Measurements from ENCODE around the gene ST3GAL6. TPM values are rescaled to one million over a fixed set of nuclear protein-coding genes. Genes with fewer than 3 reads are reported as not detected.

The ST3GAL6 gene
- total RNA-seq, 4 donors from 2014 or later = 1.6 to 6.6 (median 2.5) TPM

DNA sequence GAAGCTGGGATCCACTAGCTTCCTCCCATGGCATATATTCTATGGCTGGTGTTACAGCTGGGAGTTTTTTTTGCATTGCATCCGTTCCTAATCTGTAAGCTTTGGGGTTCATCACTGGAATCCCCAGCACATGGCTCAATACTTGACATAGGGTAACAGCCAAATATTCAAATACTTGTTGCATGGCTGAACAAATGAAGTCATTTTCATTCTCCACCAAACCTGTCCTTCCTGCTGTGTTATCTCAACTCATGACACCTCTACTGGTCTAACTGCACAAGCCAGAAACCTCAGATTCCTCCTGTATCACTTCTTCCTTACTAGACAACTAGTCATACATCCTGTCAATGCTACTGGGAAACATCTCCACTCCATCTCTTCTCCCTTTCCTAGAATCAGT is 43.4 kb downstream of the ST3GAL6 start:
- no peaks in the 10 kb centered on the region for H3K27me3 ChIP-seq
- DNase-seq = no peak
- no peaks in the 10 kb centered on the region for H3K4me1 ChIP-seq
- H3K9me3 ChIP-seq = no peaks in the 10 kb centered on the region
- peaks cover 0 to 10% (median 0%) of the 10 kb centered on the region in 3 donors for H3K36me3 ChIP-seq
- no peak overlapping the region for H3K27ac ChIP-seq
- H3K4me3 ChIP-seq = no peak overlapping the region
- TF ChIP-seq CTCF (IDR thresholded peaks at IDR 0.05) = no peak

- no peak overlapping the region for H3K27ac ChIP-seq
- no peak for DNase-seq
- no peak overlapping the region for H3K4me3 ChIP-seq
- peaks cover 0 to 10% (median 0%) of the 10 kb centered on the region in 3 donors for H3K36me3 ChIP-seq
- H3K4me1 ChIP-seq = no peaks in the 10 kb centered on the region
- TF ChIP-seq CTCF (IDR thresholded peaks at IDR 0.05) = no peak
- no peak for TF ChIP-seq POLR2A (IDR thresholded peaks at IDR 0.05)
- no peaks in the 10 kb centered on the region for H3K27me3 ChIP-seq
- H3K9me3 ChIP-seq = no peaks in the 10 kb centered on the region
Observed at GRCh38 chr3:98807011-98807410, 43.9 kb downstream of the ST3GAL6 start.

DNA sequence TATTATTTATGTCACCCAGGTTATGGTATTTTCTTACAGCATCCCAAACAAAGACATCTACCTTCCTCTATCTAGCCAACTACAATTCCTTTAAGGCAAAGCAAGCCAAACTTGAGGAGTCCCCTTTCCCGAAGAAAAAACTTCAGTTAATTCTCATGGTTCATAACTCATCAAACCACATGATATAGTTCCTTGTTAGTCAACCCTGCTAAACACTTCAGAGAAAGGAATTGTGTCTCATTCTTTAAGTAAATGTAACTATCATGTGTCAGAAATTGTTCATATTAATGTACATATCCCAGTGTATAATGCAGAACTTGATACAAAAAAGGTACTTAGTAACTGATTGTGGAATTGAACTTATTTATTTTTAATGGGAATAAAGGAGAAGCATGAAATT is 44.4 kb downstream of the ST3GAL6 start:
- DNase-seq = no peak
- Histone ChIP-seq H3K9me3 (no peaks in the 10 kb centered on the region), H3K27ac (no peak overlapping the region), H3K4me3 (no peak overlapping the region), H3K36me3 (peaks cover 0 to 10% (median 0%) of the 10 kb centered on the region in 3 donors), H3K27me3 (no peaks in the 10 kb centered on the region), H3K4me1 (no peaks in the 10 kb centered on the region)
- TF ChIP-seq CTCF (IDR thresholded peaks at IDR 0.05) = no peak
- no peak for TF ChIP-seq POLR2A (IDR thresholded peaks at IDR 0.05)

DNA sequence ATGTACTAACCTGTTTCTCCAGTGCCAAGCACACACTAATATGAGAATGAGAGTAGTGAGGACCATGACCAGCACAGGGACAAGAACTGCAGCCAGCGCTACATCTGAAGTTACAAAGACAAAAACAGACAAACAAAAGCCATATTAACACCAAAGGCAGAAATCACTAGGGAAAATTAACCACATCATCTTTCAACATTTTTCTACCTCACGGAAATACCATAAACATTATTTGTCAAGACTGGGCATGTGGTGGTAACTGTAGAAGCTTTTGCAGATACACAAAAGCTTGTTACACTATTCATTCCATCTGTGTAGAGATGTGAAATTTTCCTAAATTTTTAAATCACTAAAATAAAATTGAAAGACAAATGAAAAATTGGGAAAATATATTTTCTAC is 44.9 kb downstream of the ST3GAL6 start:
- Histone ChIP-seq H3K4me1 (no peaks in the 10 kb centered on the region), H3K27me3 (no peaks in the 10 kb centered on the region), H3K36me3 (peaks cover 0 to 10% (median 0%) of the 10 kb centered on the region in 3 donors), H3K9me3 (no peaks in the 10 kb centered on the region), H3K27ac (no peak overlapping the region), H3K4me3 (no peak overlapping the region)
- DNase-seq = no peak
- no peak for TF ChIP-seq POLR2A (IDR thresholded peaks at IDR 0.05)
- no peak for TF ChIP-seq CTCF (IDR thresholded peaks at IDR 0.05)

- H3K27ac ChIP-seq = no peak overlapping the region
- H3K9me3 ChIP-seq = no peaks in the 10 kb centered on the region
- no peak overlapping the region for H3K4me3 ChIP-seq
- H3K36me3 ChIP-seq = peaks cover 0 to 10% (median 0%) of the 10 kb centered on the region in 3 donors
- H3K27me3 ChIP-seq = no peaks in the 10 kb centered on the region
- TF ChIP-seq CTCF (IDR thresholded peaks at IDR 0.05) = no peak
- TF ChIP-seq POLR2A (IDR thresholded peaks at IDR 0.05) = no peak
- no peak for DNase-seq
- no peaks in the 10 kb centered on the region for H3K4me1 ChIP-seq
Observed at GRCh38 chr3:98809557-98809956, 46.4 kb downstream of the ST3GAL6 start.

DNA sequence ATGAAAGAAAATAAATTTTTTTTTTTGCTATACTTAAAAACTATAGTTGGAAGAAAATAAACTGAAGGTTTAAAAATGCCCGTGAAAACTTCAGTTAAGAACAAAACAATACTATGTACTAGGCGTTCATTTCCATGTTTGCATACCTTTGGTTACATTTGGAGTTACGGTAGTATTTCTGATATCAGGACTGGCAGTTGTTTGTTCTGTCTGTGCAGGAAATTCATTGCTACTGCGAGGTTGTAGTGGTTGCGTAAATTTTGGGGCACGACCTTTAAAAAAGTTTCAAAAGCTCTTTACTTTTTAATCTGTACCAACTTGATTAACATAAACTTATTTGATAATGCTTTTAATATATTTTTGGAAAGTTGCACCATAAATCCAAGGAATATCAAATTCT is 47.9 kb downstream of the ST3GAL6 start:
- H3K27me3 ChIP-seq = no peaks in the 10 kb centered on the region
- no peak for DNase-seq
- H3K36me3 ChIP-seq = peaks cover 0 to 10% (median 0%) of the 10 kb centered on the region in 3 donors
- no peaks in the 10 kb centered on the region for H3K4me1 ChIP-seq
- H3K4me3 ChIP-seq = no peak overlapping the region
- no peaks in the 10 kb centered on the region for H3K9me3 ChIP-seq
- no peak overlapping the region for H3K27ac ChIP-seq
- no peak for TF ChIP-seq POLR2A (IDR thresholded peaks at IDR 0.05)
- no peak for TF ChIP-seq CTCF (IDR thresholded peaks at IDR 0.05)

Measured in Peyer's patch (tissue), 4 donors.